CD14-positive monocyte (primary cell): ENCODE measurements around the gene TANC1. TPM values are rescaled to one million over a fixed set of nuclear protein-coding genes. Genes with fewer than 3 reads are reported as not detected.

ENCODE experiments used
- DNase-seq, 3 donors: peaks; one replicate each; pipeline ENCODE4 v3.0.0-alpha.2; 2011 to 2022
- H2AFZ ChIP-seq: 2 replicates; pipeline ENCODE4 v1.6.0; 2012; ENCODE audit warnings: mild to moderate bottlenecking, low read depth, low read length, inconsistent platforms; ENCODE audit not compliant: insufficient read depth, poor library complexity, severe bottlenecking
- H3K27ac ChIP-seq, 2 donors: 1 replicate in 1 of 2; 2 replicates in 1 of 2; pipeline ENCODE4 v1.5.1; 2012 to 2013; ENCODE audit warnings: low read length in 2 of 2, control low read depth in 1 of 2, inconsistent platforms in 1 of 2, low read depth in 1 of 2, mild to moderate bottlenecking in 1 of 2
- H3K27me3 ChIP-seq, 2 donors: one replicate each; pipeline versions ENCODE4 v1.6.0 to v1.6.1; 2011 to 2013; ENCODE audit warnings: low read length in 2 of 2; ENCODE audit not compliant: control insufficient read depth in 2 of 2, insufficient read depth in 2 of 2
- H3K36me3 ChIP-seq, 2 donors: replicated peaks in 1 of 2; 1 replicate in 1 of 2; 2 replicates in 1 of 2; pipeline versions ENCODE4 v1.5.1 to v1.6.1; 2012 to 2013; ENCODE audit warnings: low read length in 2 of 2, control low read depth in 1 of 2, inconsistent platforms in 1 of 2, mild to moderate bottlenecking in 1 of 2; ENCODE audit not compliant: insufficient read depth in 2 of 2, control insufficient read depth in 1 of 2
- H3K4me1 ChIP-seq, 2 donors: 1 replicate in 1 of 2; 2 replicates in 1 of 2; pipeline versions ENCODE4 v1.5.1 to v1.6.1; 2012 to 2013; ENCODE audit warnings: low read length in 2 of 2, control low read depth in 1 of 2, inconsistent platforms in 1 of 2, mild to moderate bottlenecking in 1 of 2, moderate library complexity in 1 of 2; ENCODE audit not compliant: insufficient read depth in 2 of 2, control insufficient read depth in 1 of 2
- H3K4me2 ChIP-seq: replicated peaks from 2 replicates; pipeline ENCODE3; 2012; ENCODE audit warnings: low read length, moderate library complexity, mild to moderate bottlenecking; ENCODE audit not compliant: poor library complexity, severe bottlenecking; ENCODE audit errors: extremely low read depth
- H3K4me3 ChIP-seq, 3 experiments: fragments of 200-600 bp in 1 of 3; sonication (generic) in 1 of 3; replicated peaks in 1 of 3; 1 replicate in 2 of 3; 2 replicates in 1 of 3; pipeline ENCODE4 v1.5.1; 2011 to 2013; ENCODE audit warnings: low read length in 3 of 3, mild to moderate bottlenecking in 3 of 3, control low read depth in 2 of 3, low read depth in 2 of 3, inconsistent platforms in 1 of 3, moderate library complexity in 1 of 3
- H3K79me2 ChIP-seq: 2 replicates; pipeline ENCODE4 v1.6.0; 2012; ENCODE audit warnings: mild to moderate bottlenecking, control low read depth, inconsistent platforms, low read length, moderate library complexity; ENCODE audit not compliant: insufficient read depth
- H3K9ac ChIP-seq: 2 replicates; pipeline ENCODE4 v1.6.0; 2017; ENCODE audit warnings: low read length, mild to moderate bottlenecking; ENCODE audit not compliant: insufficient read depth, poor library complexity, severe bottlenecking
- H3K9me3 ChIP-seq, 2 donors: replicated peaks in 1 of 2; 1 replicate in 1 of 2; 2 replicates in 1 of 2; pipeline versions ENCODE4 v1.5.1 to v1.6.1; 2012 to 2013; ENCODE audit warnings: low read length in 2 of 2, control low read depth in 1 of 2; ENCODE audit not compliant: control insufficient read depth in 1 of 2, insufficient read depth in 1 of 2
- H4K20me1 ChIP-seq: 2 replicates; pipeline ENCODE4 v1.6.0; 2012; ENCODE audit warnings: mild to moderate bottlenecking, low read length, control low read depth, moderate library complexity; ENCODE audit not compliant: insufficient read depth
- H3K27ac Mint-ChIP-seq, 7 donors: one replicate each; pipeline ENCODE4 v1.8.0; 2020; ENCODE audit warnings: mild to moderate bottlenecking in 7 of 7, mixed read lengths in 7 of 7, moderate library complexity in 6 of 7, inconsistent platforms in 2 of 7
- H3K27me3 Mint-ChIP-seq, 3 donors: one replicate each; pipeline ENCODE4 v1.8.0; 2021 to 2022; ENCODE audit warnings: low read depth in 3 of 3, mild to moderate bottlenecking in 3 of 3, mixed read lengths in 3 of 3, moderate library complexity in 3 of 3, inconsistent platforms in 1 of 3
- H3K36me3 Mint-ChIP-seq, 2 donors: one replicate each; pipeline ENCODE4 v1.8.0; 2020; ENCODE audit warnings: mixed read lengths in 2 of 2, inconsistent platforms in 1 of 2, mild to moderate bottlenecking in 1 of 2
- H3K4me1 Mint-ChIP-seq: one replicate; pipeline ENCODE4 v1.8.0; 2020; ENCODE audit warnings: mild to moderate bottlenecking, mixed read lengths
- H3K4me3 Mint-ChIP-seq, 2 donors: one replicate each; pipeline ENCODE4 v1.8.0; 2020; ENCODE audit warnings: mild to moderate bottlenecking in 2 of 2, mixed read lengths in 2 of 2, moderate library complexity in 1 of 2
- H3K9me3 Mint-ChIP-seq, 7 donors: one replicate each; pipeline ENCODE4 v1.8.0; 2020 to 2022; ENCODE audit warnings: mixed read lengths in 7 of 7, mild to moderate bottlenecking in 6 of 7, moderate library complexity in 6 of 7, inconsistent platforms in 2 of 7
- WGBS: methylation state at CpG from one replicate; pipeline ENCODE4 v1.1.5; 2013; ENCODE audit warnings: missing lambda C conversion rate; ENCODE audit not compliant: insufficient coverage; 5-methylcytosine and 5-hydroxymethylcytosine counted together
- intact Hi-C, 2 donors: fragments of 100-400 bp; cut with micrococcal nuclease; formaldehyde crosslinking; loops; one replicate each; pipeline versions ENCODE4 v1.15.0 to v1.15.1; 2023
- polyA plus RNA-seq, 3 donors: library from polyadenylated mRNA; depleted of rRNA in 1 of 3; unstranded in 2 of 3; stranded (reverse) in 1 of 3; fragments of 300-500 nt in 2 of 3; fragments of >200 nt in 1 of 3; fragmentation: Illumina TruSeq in 2 of 3; gene quantifications; 1 replicate in 2 of 3; 2 replicates in 1 of 3; pipeline ENCODE4 v1.2.3, GENCODE V29; 2012 to 2021
- TF ChIP-seq, protein P1 (sequence below): fragments of 200-600 bp; IDR thresholded peaks from one replicate; pipeline ENCODE4 v1.8.0; 2022; ENCODE audit warnings: antibody characterized with exemption, mild to moderate bottlenecking

The TANC1 gene
- polyA plus RNA-seq, 3 donors = 0.04 TPM; not detected in 2

DNA sequence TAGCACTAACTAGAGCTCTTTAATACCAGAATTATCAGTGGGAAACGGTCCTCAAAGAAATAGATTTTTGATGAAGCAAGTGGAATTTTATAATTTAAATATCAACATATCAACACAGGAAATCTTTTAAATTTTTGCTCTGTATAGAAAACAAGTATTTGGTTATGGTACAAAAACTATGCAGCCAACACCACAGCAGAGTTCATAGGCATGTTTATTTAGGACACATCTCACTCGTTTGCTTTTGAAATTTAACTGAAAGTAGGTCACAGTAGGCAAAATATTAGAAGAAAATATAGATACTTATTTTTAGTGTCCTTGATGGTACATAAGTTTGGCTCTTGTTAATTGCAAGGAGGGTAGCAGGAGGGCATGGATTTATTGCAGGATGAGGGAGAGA, 34.3 kb upstream of the TANC1 start:
- H3K9ac ChIP-seq = no peak overlapping the region
- no peak overlapping the region for H3K4me3 ChIP-seq
- peaks cover 2 to 11% (median 8%) of the 10 kb centered on the region in 7 donors for H3K9me3 Mint-ChIP-seq
- no peaks in the 10 kb centered on the region for H3K4me1 ChIP-seq
- H3K36me3 ChIP-seq = no peaks in the 10 kb centered on the region
- H3K4me1 Mint-ChIP-seq = no peaks in the 10 kb centered on the region
- H3K27me3 Mint-ChIP-seq = peaks cover 0 to 3% (median 0%) of the 10 kb centered on the region in 3 donors
- H3K27ac ChIP-seq = no peak overlapping the region
- H3K4me2 ChIP-seq = no peak overlapping the region
- H3K4me3 Mint-ChIP-seq = no peak overlapping the region
- TF ChIP-seq, protein P1, sequence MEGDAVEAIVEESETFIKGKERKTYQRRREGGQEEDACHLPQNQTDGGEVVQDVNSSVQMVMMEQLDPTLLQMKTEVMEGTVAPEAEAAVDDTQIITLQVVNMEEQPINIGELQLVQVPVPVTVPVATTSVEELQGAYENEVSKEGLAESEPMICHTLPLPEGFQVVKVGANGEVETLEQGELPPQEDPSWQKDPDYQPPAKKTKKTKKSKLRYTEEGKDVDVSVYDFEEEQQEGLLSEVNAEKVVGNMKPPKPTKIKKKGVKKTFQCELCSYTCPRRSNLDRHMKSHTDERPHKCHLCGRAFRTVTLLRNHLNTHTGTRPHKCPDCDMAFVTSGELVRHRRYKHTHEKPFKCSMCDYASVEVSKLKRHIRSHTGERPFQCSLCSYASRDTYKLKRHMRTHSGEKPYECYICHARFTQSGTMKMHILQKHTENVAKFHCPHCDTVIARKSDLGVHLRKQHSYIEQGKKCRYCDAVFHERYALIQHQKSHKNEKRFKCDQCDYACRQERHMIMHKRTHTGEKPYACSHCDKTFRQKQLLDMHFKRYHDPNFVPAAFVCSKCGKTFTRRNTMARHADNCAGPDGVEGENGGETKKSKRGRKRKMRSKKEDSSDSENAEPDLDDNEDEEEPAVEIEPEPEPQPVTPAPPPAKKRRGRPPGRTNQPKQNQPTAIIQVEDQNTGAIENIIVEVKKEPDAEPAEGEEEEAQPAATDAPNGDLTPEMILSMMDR = no peak
- peaks cover 0 to 4% of the 10 kb centered on the region in 2 donors for H3K9me3 ChIP-seq
- no peaks in the 10 kb centered on the region for H4K20me1 ChIP-seq
- no peaks in the 10 kb centered on the region for H3K79me2 ChIP-seq
- H3K27me3 ChIP-seq = no peaks in the 10 kb centered on the region
- no peak overlapping the region for H2AFZ ChIP-seq
- no peak overlapping the region for H3K27ac Mint-ChIP-seq
- intact Hi-C loops = no loop called here
- no peak for DNase-seq
- WGBS = no CpG with 5 or more reads among the region's 2 CpGs
- no peaks in the 10 kb centered on the region for H3K36me3 Mint-ChIP-seq

DNA sequence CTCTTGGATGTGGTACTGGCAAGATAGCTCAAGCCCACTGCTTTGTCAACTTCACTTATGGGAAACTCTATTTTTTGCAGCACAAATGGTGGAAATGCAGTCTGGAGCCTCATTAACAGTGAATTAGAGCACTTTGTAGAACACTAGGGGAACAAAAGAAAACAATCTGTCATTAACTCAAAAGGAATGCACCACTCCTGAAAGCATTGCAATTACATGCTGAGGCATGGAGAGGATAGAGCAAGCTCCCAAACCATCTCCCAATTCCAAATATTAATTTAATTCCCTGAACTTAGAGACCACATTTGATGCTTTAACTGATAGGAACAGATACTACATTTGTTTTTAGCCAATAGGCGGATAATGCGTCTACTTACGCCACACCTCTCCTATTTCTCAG, 32.8 kb upstream of the TANC1 start:
- H3K79me2 ChIP-seq = no peaks in the 10 kb centered on the region
- TF ChIP-seq, protein P1 = no peak
- no peaks in the 10 kb centered on the region for H3K4me1 ChIP-seq
- H4K20me1 ChIP-seq = no peaks in the 10 kb centered on the region
- Mint-ChIP-seq H3K27me3 (peaks cover 0 to 3% (median 0%) of the 10 kb centered on the region in 3 donors), H3K4me3 (no peak overlapping the region), H3K27ac (no peak overlapping the region), H3K4me1 (no peaks in the 10 kb centered on the region), H3K9me3 (peaks cover 0 to 6% (median 0%) of the 10 kb centered on the region in 7 donors), H3K36me3 (no peaks in the 10 kb centered on the region)
- H3K4me3 ChIP-seq = no peak overlapping the region
- no peak overlapping the region for H3K9ac ChIP-seq
- intact Hi-C loops = no loop called here
- DNase-seq = no peak
- no peaks in the 10 kb centered on the region for H3K27me3 ChIP-seq
- H3K9me3 ChIP-seq = no peaks in the 10 kb centered on the region
- no peak overlapping the region for H2AFZ ChIP-seq
- H3K36me3 ChIP-seq = no peaks in the 10 kb centered on the region
- no peak overlapping the region for H3K27ac ChIP-seq
- H3K4me2 ChIP-seq = no peak overlapping the region
- 94% methylated on average over 3 of the region's 3 CpGs for WGBS
